OCI-M2 (cell line): ENCODE measurements around the gene LAG3.

Source experiments
- DNase-seq: peaks from one replicate; lab custom pipeline; 2025; ENCODE audit not compliant: unreplicated experiment; lab: John Stamatoyannopoulos, UW

Gene LAG3

DNA sequence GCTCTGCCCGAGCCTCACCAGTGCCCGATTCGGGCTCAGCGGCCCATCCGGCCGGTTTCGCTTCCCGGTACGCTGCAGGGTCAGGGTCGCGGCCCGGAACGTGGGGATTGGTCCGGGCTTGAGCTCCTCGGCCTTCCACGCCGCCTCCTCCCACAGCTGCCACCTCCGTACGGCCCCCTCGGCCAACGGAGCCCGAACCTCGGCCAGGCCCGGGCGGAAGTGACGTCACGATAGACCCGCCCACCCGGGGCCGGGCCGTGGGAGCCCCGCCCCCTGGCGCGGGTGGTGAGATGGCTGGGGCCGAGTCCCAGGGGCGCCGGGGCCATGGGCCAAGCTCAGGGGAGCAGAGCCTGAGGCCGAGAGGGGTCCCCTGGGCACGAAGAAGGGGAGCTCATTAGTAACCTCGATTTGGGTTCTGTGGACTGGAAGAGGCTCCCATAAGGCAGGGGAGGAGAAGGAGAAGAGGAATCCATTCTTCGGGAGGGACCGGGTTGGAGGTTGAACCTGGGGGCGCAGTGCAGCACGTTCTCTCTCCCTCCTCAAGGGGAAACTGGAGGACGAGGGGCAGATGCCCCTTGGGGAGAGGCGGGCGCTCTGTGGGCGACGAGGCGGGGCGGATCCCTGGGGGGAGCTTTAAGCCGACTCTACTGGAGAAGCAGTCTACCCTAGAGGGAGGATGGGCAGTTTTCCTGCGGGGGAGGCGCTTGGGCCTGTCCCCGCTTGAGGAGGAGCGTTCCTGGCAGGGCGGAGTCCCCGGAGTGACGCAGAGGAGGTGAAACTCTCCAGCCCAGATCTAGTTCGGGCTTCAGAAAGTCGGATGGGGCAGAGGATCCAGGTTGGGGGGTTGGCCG, 19.2 kb upstream of the LAG3 start, which contains the start of gene MLF2:
Gene MLF2 (minus strand): TSS at position 221 of the 851 bp plus-strand sequence. CDS start 807 bp downstream, outside the sequence.
- DNase-seq, result peak; percentile 87

DNA sequence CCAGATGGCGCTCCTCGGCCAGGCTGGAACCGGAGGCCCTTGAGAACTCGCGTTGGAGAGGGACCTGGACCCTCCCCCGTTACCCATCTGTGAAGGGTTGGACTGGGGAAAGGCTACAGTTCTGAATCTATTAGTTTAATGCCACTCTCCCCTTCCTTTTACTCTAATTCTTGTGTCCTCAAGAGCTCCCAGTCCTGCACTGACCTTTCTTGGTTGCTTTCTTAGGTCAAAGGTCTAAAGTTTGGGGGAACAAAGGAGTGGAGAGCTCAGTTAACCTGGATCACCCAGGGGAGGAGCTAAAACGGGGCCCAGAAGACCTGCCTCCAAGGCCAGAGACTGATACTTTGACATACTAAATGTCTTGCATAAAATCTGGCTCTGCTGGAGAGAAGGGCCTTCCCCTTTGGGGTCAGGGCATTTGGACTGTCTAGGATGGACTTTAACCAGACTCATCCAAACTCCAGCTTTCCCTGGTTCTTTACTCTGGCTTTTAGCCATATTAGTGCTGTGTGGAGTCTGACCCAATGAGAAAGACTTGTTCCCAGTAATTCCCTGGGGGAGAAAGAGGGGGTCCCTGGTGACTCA, 18.5 kb upstream of the LAG3 start:
- no peak for DNase-seq

- DNase-seq, result no peak
Observed at GRCh38 chr12:6754411-6754810, 17.9 kb upstream of the LAG3 start.

DNA sequence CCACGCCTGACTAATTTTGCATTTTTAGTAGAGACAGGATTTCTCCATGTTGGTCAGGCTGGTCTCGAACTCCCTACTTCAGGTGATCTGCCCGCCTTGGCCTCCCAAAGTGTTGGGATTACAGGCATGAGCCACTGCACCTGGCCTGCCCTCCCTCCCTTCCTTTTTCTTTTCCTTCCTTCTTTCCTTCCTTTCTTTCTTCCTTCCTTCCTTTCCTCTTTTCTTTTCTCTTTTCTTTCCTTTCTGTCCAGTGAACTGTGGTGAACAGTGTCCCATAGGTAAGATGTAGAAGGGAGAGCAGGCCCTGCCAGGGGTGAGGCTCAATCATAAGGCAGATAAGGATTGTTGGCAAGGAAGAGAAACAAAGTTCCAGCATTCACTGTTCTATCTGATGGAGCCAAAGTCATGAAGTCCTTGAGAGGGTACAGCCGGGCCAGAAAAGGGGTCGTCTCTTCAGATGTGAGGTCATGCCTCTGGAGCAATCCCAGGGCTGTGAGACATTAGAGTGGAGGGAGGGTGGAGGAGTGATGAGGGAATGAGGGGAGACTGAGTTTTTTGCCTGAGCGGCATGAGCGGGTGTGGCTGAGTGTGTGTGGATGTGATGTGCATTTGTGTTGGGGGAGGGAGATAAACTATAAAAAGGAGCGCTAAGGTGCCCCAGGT, 15.2 kb upstream of the LAG3 start:
- DNase-seq, result no peak

DNA sequence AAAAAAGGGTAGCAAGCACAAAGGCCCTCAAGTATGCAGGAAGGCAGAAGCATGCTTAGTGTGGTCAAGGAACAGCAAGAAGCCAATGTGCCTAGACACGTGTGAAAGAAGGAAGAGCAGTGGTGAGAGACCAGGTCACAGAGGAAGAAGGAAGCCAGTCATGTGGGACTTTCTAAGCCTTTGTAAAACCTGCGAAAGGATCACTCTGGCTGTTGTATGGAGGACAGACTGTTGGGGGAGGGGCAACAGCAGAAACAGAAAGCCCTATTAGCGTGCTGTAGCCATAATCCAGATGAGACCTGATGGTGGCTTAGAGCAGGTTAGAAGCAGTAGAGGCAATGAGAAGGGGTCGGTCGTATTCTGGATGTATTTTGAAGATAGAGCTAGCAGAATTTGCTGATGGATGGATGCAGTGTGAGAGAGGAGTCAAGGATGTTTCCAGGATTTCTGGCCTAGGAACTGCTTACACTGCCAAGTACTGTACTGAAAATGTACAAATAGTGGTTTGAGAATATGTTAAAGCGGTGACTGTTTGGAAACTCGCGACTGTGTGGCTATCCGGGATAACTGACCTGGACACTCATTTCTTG, 13.7 kb upstream of the LAG3 start:
- DNase-seq, result no peak

- no peak for DNase-seq
Observed at GRCh38 chr12:6759741-6760140, 12.6 kb upstream of the LAG3 start.

GRCh38 chr12:6763380-6763779, 8.9 kb upstream of the LAG3 start:
- no peak for DNase-seq

DNA sequence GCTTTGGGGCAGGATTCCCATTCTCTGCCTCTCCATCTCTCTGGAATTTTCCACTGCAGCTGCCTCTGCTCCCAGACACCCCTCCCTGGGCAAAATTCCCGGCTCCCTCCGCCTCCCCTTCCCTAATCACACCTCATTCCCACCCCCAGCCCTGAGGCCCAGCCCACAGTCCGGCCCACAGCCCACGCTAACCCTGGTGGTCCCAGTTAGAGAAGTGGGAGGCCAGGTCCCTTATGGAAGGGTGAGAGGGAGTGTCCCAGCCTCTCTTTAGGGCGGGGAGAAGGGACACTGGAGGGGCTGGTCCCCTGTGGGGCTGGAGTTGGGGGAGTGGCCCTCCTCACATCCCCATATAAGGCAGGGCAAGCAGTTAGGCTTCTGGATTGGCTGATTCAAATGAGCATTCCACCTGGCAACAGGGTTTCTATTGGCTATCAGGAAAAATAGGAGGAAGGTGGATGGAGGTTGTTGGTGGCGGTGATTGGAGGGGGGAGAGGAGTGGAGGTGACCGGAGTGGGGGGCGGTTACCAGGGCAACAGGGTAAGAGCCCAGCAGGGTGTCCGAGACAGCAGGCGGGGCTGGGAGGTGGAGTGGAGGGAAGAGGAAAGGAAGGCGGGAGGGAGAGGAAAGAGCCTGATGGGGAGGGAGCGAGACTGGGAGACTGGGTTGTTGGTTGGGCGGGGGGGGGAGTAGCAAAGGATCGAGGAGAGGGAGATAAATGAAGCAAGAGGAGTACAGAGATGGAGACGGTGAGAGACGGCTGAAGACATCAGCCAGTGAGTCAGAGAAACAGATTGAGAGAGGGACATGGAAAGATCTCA, 8.1 kb upstream of the LAG3 start:
- DNase-seq, result no peak

- no peak for DNase-seq
Observed at GRCh38 chr12:6765048-6765633, 7.2 kb upstream of the LAG3 start.

DNA sequence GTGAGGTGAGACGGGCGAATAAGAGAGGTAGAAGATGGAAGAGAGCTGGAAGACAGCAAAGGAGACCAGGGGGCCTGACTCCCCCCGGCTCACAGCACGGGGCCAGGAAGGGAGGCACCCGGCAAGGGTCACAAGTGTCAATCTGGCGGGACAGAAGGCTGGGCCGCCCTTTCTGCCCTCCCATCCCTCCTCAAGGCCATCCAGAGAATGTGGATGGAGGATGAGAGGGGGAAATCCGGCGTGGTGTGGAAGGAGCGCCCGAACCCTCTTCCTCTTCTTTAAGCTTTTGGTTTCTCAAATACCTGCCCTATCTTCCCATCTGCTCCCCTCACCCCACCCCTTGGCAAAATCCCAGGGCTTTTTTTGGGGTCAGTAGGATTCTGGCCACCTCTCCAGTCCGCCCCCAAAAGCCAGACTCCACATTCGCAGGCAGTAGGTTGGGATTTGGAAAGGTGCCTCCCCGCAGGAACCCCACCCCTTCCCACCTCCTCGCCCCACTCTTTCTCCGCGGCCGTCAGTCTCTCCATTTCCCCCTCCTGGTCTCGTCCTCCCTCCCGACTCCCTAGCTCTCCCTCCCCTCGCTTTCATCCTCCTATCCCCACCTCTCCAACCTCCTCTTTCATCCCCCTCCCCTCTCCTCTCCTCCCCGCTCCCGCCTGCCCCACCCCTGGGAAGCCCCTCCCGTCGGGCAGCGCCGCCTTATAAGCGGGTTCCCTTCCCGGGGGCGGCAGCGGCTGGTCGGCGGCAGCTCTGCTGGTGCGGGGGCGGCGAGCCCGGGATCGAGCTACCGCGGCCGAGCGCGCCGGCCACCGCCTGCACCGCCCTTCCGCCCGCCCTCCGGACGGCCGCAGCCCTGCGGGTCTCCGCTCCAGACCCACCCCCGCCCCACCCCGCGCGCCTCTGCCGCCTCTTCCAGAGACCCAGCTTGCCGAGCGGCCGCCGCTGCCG, 6.4 kb upstream of the LAG3 start, which contains the start of gene PTMS:
Gene PTMS (plus strand): TSS at position 730 of the 948 bp plus-strand sequence. CDS start 343 bp downstream, outside the sequence.
- no peak for DNase-seq

- DNase-seq, result no peak
Observed at GRCh38 chr12:6766651-6767349, 5.5 kb upstream of the LAG3 start.

- no peak for DNase-seq
Observed at GRCh38 chr12:6767353-6768319, 4.7 kb upstream of the LAG3 start.

DNA sequence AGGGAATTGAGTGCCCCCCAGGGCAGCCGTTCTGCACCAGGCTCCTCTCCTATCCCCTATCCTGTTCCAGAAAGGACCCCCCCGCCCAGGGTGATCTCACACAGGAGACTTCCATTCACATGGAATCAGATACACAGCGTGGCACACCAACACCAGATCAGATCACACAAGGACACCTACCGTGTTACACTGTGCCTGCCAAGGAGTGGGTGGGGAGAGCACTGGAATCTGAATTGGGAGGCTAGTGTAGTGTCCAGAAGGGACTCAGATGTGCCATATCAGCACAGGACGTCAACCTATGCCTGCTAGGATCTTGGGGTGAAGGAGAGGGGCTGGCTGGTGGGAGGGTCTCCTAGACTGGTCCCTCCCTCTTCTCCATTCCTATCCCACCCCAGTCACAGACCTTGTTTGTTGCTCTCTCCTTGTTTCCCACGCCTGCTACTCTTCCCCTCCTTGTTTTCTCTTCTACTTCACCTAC, 3.8 kb upstream of the LAG3 start:
- DNase-seq, result no peak

DNA sequence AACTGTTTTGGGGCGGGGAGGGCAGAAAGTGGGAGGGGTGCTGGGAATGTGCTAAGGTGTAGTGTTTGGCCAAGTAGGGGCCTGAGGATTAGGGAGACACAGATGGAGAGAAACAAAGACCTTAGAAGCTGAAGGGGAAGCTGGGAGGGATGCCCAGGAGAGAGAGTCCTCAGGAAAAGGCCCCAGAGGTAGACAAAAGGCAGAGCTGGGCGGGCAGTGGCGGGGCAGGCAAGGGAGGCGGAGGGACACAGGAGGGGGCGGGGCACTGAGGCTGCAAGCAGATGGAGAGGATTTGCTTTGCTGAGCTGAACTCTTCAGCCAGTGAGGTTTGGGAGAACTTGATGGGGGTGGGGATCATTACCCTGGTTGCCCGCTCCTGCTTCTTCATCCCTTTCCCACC, 3.3 kb upstream of the LAG3 start:
- no peak for DNase-seq

DNA sequence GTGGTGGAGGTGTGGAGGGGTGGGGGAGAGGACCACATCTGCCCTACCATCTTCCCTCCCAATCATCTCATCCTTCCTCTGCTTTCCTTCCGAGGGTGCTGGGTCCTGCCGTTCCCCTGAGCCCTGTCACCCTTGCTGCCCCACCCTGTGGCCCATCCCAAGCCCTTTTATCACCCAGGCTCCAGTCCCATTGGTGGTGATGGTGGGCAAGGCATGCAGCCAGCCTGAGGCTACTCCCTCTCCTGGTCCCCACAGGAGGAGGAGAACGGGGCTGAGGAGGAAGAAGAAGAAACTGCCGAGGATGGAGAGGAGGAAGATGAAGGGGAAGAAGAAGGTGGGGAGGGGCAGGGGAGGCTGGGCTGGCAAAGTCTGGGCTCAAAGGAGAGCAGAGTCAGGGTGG, 2.7 kb upstream of the LAG3 start:
- no peak for DNase-seq

DNA sequence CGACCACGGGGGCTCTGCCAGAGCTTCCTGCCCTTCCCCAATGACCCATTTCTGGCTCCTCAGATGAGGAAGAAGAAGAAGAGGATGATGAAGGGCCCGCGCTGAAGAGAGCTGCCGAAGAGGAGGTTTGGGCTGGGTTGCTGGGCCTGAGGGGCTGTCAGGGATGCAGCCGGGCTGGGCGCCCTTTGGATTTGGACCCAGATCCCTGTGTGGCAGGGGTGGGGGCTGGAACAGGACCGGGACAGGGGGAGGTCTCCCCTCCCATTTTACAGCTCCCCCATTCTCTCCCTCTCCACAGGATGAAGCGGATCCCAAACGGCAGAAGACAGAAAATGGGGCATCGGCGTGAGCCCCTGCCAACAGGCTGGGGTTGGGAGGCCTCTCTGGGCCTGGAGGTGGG, 2.2 kb upstream of the LAG3 start:
- no peak for DNase-seq

- DNase-seq, result no peak
Observed at GRCh38 chr12:6770600-6770999, 1.7 kb upstream of the LAG3 start.
